GM21528 (cell line): Measurements from ENCODE around the gene NDUFS7.
"Not testable (repeated sequence)": the region's sequence is repeated elsewhere in the genome, so short reads cannot be mapped to it uniquely, and the experiment has no call there.

Source experiments
- ATAC-seq: cut with Tn5 transposase; IDR thresholded peaks from one replicate; pipeline ENCODE4 v1.9.1; 2021; ENCODE audit warnings: mild to moderate bottlenecking, moderate library complexity; ENCODE audit not compliant: unreplicated experiment, low FRiP score

The NDUFS7 gene

DNA sequence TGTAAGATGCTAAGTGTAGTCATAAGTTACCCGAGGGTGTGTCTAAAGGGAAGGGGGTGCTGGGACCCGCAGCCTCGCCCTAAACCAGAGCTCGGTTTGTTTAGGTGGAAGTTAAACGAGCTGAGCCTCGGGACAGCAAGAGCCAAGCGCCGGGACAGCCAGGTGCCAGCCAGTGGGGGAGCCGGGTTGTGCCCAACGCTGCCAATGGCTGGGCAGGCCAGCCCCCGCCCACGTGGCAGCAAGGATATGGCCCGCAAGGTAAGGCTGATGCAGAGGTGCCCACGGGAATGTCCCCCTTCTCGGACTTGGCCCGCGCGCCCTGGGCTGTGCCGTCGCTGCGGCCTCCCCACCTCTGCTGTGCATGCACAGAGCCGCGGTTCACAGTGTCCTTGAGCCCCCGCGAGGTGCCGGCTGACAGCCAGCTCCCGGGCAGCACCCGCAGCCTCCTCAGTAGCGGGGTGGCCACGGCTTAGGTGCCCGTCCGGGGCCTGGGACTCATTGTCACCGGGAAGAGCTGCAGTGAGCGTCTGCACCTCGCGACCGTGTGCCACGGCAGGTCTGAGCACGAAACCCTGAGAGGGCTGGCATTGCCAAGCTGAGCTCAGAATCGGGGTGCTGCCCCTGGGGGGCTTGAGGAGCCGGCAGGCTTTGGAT, 45.2 kb downstream of the NDUFS7 start:
- no peak for ATAC-seq

- ATAC-seq, result no peak
Observed at GRCh38 chr19:1429750-1430149, 46.0 kb downstream of the NDUFS7 start.

DNA sequence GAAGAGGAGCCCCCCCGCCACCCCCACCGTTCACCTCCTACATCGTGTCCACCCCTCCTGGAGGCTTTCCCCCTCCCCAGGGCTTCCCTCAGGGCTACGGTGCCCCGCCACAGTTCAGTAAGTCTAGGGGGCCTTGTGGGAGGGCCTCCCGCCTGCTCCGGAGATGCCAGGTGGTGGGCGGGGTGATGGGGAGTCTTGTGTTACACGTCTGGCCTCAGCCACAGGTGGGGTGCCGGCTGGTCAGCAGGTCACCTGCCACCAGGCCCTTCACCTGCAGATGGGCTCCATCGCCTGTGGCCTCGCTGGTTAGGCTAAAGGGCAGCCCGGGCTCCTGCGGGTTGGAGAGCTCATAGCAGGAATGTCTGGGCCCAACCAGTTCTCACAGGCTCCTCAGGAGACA, 46.5 kb downstream of the NDUFS7 start:
- ATAC-seq, result no peak

- ATAC-seq, result no peak
Observed at GRCh38 chr19:1431759-1432506, 48.2 kb downstream of the NDUFS7 start.

DNA sequence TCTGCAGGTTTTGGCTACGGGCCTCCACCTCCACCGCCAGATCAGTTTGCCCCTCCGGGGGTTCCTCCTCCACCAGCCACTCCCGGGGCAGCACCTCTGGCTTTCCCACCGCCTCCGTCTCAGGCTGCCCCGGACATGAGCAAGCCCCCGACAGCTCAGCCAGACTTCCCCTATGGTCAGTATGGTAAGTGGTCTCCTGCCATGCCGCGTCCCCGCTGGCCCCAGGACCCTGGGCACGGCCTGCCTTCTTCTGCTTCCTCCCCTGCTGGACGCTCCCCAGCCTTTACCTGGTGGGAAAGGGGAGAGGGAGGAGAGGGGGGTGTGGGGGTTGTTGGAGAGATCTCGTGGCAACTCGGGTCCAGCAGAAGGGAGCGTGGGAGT, 48.8 kb downstream of the NDUFS7 start:
- no peak for ATAC-seq

GRCh38 chr19:1433119-1434039, 49.7 kb downstream of the NDUFS7 start:
- ATAC-seq, result no peak

DNA sequence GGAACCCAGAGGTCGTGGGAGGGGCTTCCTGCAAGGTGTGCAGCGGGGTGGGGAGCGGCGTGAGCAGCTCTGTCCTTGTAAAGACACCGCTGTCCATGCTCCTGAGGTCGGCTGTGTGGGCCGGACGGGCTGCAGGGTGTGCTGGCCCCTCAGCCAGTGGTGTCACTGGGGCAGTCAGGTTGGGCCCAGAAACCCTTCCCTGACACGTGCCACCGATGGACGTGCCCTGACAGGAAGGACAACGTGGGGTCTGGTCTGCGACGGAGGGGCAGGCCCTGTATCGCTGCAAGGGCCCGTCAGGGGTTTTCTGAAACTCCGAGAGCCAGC, 50.3 kb downstream of the NDUFS7 start:
- ATAC-seq, result no peak

DNA sequence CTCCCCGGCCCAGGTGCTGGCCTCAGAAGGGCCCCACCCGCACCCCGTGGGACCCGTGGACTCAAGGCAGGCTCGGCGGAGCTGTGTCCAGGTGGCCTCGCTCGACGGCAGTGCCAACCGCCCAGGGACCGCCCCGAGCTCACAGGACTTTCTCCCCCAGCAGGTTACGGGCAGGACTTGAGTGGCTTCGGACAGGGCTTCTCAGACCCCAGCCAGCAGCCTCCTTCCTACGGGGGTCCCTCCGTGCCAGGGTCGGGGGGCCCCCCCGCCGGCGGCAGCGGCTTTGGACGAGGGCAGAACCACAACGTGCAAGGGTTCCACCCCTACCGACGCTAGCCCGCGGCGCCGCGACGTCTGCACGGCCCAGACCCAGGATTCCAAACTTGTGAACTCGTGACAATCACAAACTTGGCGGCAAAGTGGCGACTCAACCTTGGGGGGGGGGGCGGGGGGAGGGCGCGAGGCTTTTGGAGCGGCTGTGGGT, 50.9 kb downstream of the NDUFS7 start:
- ATAC-seq, result no peak

- no peak for ATAC-seq
Observed at GRCh38 chr19:1435378-1435989, 51.8 kb downstream of the NDUFS7 start.

- ATAC-seq, result no peak
Observed at GRCh38 chr19:1437609-1438008, 53.9 kb downstream of the NDUFS7 start.

GRCh38 chr19:1438035-1438932, 54.6 kb downstream of the NDUFS7 start, which contains the start of gene RPS15:
Gene RPS15, plus strand, starts transcription at chr19:1438396. Its CDS starts 30 bp downstream, at chr19:1438426.
- ATAC-seq, result peak; percentile 73

DNA sequence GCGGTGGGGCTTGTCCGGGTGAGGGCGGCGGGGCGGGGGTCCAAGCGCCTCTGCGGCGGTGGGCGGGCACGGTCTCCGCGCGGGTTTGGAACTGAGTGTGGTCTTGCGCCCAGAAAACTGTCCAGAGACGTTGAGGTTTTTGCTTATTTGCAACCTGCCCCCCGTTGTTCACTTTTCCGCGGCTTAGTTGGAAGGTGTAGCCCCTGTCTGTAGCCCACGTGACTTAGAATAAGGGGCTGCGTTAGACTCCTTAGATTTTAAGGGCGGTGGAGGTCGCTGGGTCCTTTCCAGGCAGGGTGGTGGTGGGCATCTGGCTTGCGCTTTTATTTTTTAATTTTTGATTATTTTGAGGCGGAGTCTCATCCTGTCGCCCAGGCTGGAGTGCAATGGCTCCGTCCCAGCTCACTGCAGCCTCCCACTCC, 55.2 kb downstream of the NDUFS7 start:
- ATAC-seq, result no peak

GRCh38 chr19:1439525-1440417, 56.1 kb downstream of the NDUFS7 start:
- ATAC-seq, result not testable (repeated sequence)

- no peak for ATAC-seq
Observed at GRCh38 chr19:1440418-1440801, 56.7 kb downstream of the NDUFS7 start.

DNA sequence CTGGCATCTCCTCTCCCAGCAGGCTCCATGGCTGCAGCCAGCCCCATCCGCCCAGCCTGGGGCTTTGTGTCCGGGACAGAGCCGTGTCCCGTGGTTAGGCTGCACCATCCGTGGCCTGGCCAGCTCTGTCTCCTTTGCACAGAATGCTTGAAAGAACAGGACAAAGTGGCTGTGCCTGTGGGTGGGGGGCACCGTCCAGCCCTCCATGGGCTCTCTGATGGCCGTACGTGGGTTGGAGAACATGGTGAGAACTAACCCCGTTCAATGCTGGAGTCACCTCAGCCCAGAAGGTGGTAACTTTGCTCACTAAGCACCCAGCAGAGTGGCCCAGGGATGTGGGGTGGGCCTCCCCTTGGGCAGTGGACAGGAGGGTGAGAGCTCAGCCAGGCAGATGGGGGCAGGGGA, 57.3 kb downstream of the NDUFS7 start:
- ATAC-seq, result no peak

GRCh38 chr19:1441677-1442438, 58.2 kb downstream of the NDUFS7 start:
- ATAC-seq, result no peak
